ENCODE results near the gene TANC1. TPM values are rescaled to one million over a fixed set of nuclear protein-coding genes. Genes with fewer than 3 reads are reported as not detected.

TANC1 gene
- polyA plus RNA-seq, 1 donor from 2014 or later: 0.37 TPM

- Histone ChIP-seq H3K9ac (ENCODE audit: low read length) (no peak overlapping the region), H3F3A (ENCODE audit: insufficient read depth, low read length, poor library complexity, severe bottlenecking) (no peaks in the 10 kb centered on the region), H3K9me2 (ENCODE audit: insufficient read depth, low read length) (no peaks in the 10 kb centered on the region), H4K20me1 (ENCODE audit: insufficient read depth) (no peaks in the 10 kb centered on the region), H3K27ac (ENCODE audit: low read length) (no peak overlapping the region), H3K79me2 (replicated peaks; ENCODE audit: insufficient read depth, low read length) (no peaks in the 10 kb centered on the region), H3K9me3 (ENCODE audit: low read length) (no peaks in the 10 kb centered on the region), H3K27me3 (ENCODE audit: insufficient read depth, low read depth, low read length) (no peaks in the 10 kb centered on the region), H3K4me2 (ENCODE audit: low read length) (no peak overlapping the region), H2AFZ (ENCODE audit: low read depth, low read length) (no peak overlapping the region), H3K4me3 (ENCODE audit: low read length) (no peak overlapping the region), H3K36me3 (ENCODE audit: insufficient read depth, low read length) (no peaks in the 10 kb centered on the region)
- no peak for TF ChIP-seq EZH2 (IDR thresholded peaks at IDR 0.05; ENCODE audit: borderline replicate concordance, insufficient read depth, low read length, poor library complexity, severe bottlenecking)
- TF ChIP-seq REST (IDR thresholded peaks at IDR 0.05; ENCODE audit: borderline replicate concordance): no peak
- TF ChIP-seq RAD21 (conservative IDR thresholded peaks at IDR 0.05): no peak
- no peak for TF ChIP-seq SMC3 (conservative IDR thresholded peaks at IDR 0.05; ENCODE audit: poor library complexity)
- TF ChIP-seq MXI1 (conservative IDR thresholded peaks at IDR 0.05; ENCODE audit: poor library complexity, severe bottlenecking): no peak
- TF ChIP-seq CTCF (IDR thresholded peaks at IDR 0.05; ENCODE audit: poor library complexity, severe bottlenecking): no peak
- TF ChIP-seq TAF1 (IDR thresholded peaks at IDR 0.05; ENCODE audit: low read depth): no peak
- TF ChIP-seq EP300 (conservative IDR thresholded peaks at IDR 0.05; ENCODE audit: poor library complexity, severe bottlenecking): no peak
- no peak for TF ChIP-seq POLR2AphosphoS5 (IDR thresholded peaks at IDR 0.05)
These were observed 249.9 kb downstream of the TANC1 start for GRCh38 chr2:159218389-159218788.

GRCh38 chr2:159219394-159219998, 251.1 kb downstream of the TANC1 start:
- no peak overlapping the region for H3K9ac ChIP-seq (ENCODE audit: low read length)
- no peaks in the 10 kb centered on the region for H3K9me3 ChIP-seq (ENCODE audit: low read length)
- no peak overlapping the region for H3K27ac ChIP-seq (ENCODE audit: low read length)
- no peaks in the 10 kb centered on the region for H3F3A ChIP-seq (ENCODE audit: insufficient read depth, low read length, poor library complexity, severe bottlenecking)
- no peaks in the 10 kb centered on the region for H3K79me2 ChIP-seq (replicated peaks; ENCODE audit: insufficient read depth, low read length)
- TF ChIP-seq CTCF (IDR thresholded peaks at IDR 0.05; ENCODE audit: poor library complexity, severe bottlenecking) (no peak), EP300 (conservative IDR thresholded peaks at IDR 0.05; ENCODE audit: poor library complexity, severe bottlenecking) (no peak), REST (IDR thresholded peaks at IDR 0.05; ENCODE audit: borderline replicate concordance) (no peak), MXI1 (conservative IDR thresholded peaks at IDR 0.05; ENCODE audit: poor library complexity, severe bottlenecking) (no peak), SMC3 (conservative IDR thresholded peaks at IDR 0.05; ENCODE audit: poor library complexity) (no peak), EZH2 (IDR thresholded peaks at IDR 0.05; ENCODE audit: borderline replicate concordance, insufficient read depth, low read length, poor library complexity, severe bottlenecking) (no peak), POLR2AphosphoS5 (IDR thresholded peaks at IDR 0.05) (no peak), RAD21 (conservative IDR thresholded peaks at IDR 0.05) (no peak)
- H3K4me2 ChIP-seq (ENCODE audit: low read length): no peak overlapping the region
- no peak overlapping the region for H3K4me3 ChIP-seq (ENCODE audit: low read length)
- no peaks in the 10 kb centered on the region for H3K36me3 ChIP-seq (ENCODE audit: insufficient read depth, low read length)
- no peaks in the 10 kb centered on the region for H4K20me1 ChIP-seq (ENCODE audit: insufficient read depth)
- H3K27me3 ChIP-seq (ENCODE audit: insufficient read depth, low read depth, low read length): no peaks in the 10 kb centered on the region
- H2AFZ ChIP-seq (ENCODE audit: low read depth, low read length): no peak overlapping the region
- no peaks in the 10 kb centered on the region for H3K9me2 ChIP-seq (ENCODE audit: insufficient read depth, low read length)

Data from neural cell (in vitro differentiated cells).